HEK293 (cell line): ENCODE data around the gene DOCK8.

Experiments used
- HOXD13 ChIP-seq: sonication (generic); formaldehyde crosslinking; IDR thresholded peaks from 2 replicates; pipeline ENCODE4 v1.8.0; 2022; ENCODE audit warnings: missing genetic modification reagents, borderline replicate concordance
- ZNF157 ChIP-seq: fragments of 450-650 bp; formaldehyde crosslinking; IDR thresholded peaks from 2 replicates; pipeline ENCODE4 v1.5.1; 2016; ENCODE audit warnings: missing biosample characterization, missing genetic modification characterization
- ZNF324 ChIP-seq: fragments of 450-650 bp; formaldehyde crosslinking; IDR thresholded peaks from 2 replicates; pipeline ENCODE4 v1.5.1; 2016; ENCODE audit warnings: missing biosample characterization, missing genetic modification characterization
- ZNF510 ChIP-seq: fragments of 450-650 bp; formaldehyde crosslinking; IDR thresholded peaks from 2 replicates; pipeline ENCODE4 v1.5.1; 2018; ENCODE audit warnings: mild to moderate bottlenecking, missing genetic modification characterization, missing biosample characterization; ENCODE audit not compliant: insufficient replicate concordance
- ZNF548 ChIP-seq: fragments of 450-650 bp; formaldehyde crosslinking; IDR thresholded peaks from 2 replicates; pipeline ENCODE4 v1.5.1; 2016; ENCODE audit warnings: missing biosample characterization, missing genetic modification characterization
- TF ChIP-seq, protein P1 (sequence below): fragments of 450-650 bp; formaldehyde crosslinking; optimal IDR thresholded peaks from 2 replicates; pipeline ENCODE3; 2016; ENCODE audit warnings: missing biosample characterization, mild to moderate bottlenecking, missing genetic modification characterization
- TF ChIP-seq, protein P2 (sequence below): fragments of 450-650 bp; formaldehyde crosslinking; IDR thresholded peaks from 2 replicates; pipeline ENCODE4 v1.5.1; 2016; ENCODE audit warnings: missing biosample characterization, missing genetic modification characterization
- TF ChIP-seq, protein P3 (sequence below): fragments of 450-650 bp; formaldehyde crosslinking; IDR thresholded peaks from 2 replicates; pipeline ENCODE4 v1.5.1; 2016; ENCODE audit warnings: missing biosample characterization, missing genetic modification characterization, borderline replicate concordance
- TF ChIP-seq, protein P4 (sequence below): fragments of 450-650 bp; formaldehyde crosslinking; IDR thresholded peaks from 2 replicates; pipeline ENCODE4 v1.5.1; 2016; ENCODE audit warnings: missing biosample characterization, missing genetic modification characterization, low read depth
- TF ChIP-seq, protein P5 (sequence below): sonication (generic); formaldehyde crosslinking; IDR thresholded peaks from 2 replicates; pipeline ENCODE4 v1.8.1; 2022; ENCODE audit warnings: mild to moderate bottlenecking, moderate library complexity, missing genetic modification reagents
- TF ChIP-seq, protein P6 (sequence below): fragments of 450-650 bp; formaldehyde crosslinking; IDR thresholded peaks from 2 replicates; pipeline ENCODE4 v1.5.1; 2016; ENCODE audit warnings: missing biosample characterization, missing genetic modification characterization
- TF ChIP-seq, protein P7 (sequence below): fragments of 450-650 bp; formaldehyde crosslinking; IDR thresholded peaks from 2 replicates; pipeline ENCODE4 v1.5.1; 2016; ENCODE audit warnings: missing biosample characterization, missing genetic modification characterization

DNA sequence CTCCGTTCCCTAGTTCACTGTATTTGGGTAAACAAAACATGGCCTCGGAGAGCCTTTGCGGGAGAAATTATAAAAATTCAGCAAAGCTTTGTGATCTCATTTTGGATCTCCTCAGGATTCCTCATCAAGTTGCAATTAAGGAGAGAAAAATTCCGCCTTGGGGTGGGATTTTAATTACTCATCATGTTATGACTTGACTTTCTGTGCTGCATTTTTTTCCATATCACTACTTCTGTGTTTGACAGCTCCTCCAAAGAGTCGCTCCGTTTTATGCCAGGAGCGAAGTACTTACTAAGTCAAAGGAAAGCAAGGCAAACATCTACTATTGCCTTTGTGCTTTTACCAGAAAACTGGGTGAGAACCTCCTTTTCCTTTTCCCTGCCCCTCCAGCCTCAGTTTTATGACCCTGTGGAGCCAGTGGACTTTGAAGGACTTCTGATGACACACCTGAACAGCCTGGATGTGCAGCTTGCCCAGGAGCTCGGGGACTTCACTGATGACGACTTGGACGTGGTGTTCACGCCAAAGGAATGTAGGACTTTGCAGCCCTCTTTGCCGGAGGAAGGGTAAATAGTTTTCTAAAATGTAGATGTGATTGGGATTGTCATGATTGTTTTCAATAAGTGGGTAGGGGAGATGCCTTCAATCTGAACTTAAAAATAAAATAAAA, 71.5 kb downstream of the DOCK8 start:
- TF ChIP-seq, protein P1, sequence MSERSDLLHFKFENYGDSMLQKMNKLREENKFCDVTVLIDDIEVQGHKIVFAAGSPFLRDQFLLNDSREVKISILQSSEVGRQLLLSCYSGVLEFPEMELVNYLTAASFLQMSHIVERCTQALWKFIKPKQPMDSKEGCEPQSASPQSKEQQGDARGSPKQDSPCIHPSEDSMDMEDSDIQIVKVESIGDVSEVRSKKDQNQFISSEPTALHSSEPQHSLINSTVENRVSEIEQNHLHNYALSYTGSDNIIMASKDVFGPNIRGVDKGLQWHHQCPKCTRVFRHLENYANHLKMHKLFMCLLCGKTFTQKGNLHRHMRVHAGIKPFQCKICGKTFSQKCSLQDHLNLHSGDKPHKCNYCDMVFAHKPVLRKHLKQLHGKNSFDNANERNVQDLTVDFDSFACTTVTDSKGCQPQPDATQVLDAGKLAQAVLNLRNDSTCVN (tag by site-specific recombination) = no peak
- TF ChIP-seq HOXD13 (CRISPR knock-in tag) = no peak
- TF ChIP-seq, protein P2, sequence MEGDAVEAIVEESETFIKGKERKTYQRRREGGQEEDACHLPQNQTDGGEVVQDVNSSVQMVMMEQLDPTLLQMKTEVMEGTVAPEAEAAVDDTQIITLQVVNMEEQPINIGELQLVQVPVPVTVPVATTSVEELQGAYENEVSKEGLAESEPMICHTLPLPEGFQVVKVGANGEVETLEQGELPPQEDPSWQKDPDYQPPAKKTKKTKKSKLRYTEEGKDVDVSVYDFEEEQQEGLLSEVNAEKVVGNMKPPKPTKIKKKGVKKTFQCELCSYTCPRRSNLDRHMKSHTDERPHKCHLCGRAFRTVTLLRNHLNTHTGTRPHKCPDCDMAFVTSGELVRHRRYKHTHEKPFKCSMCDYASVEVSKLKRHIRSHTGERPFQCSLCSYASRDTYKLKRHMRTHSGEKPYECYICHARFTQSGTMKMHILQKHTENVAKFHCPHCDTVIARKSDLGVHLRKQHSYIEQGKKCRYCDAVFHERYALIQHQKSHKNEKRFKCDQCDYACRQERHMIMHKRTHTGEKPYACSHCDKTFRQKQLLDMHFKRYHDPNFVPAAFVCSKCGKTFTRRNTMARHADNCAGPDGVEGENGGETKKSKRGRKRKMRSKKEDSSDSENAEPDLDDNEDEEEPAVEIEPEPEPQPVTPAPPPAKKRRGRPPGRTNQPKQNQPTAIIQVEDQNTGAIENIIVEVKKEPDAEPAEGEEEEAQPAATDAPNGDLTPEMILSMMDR (tag by site-specific recombination) = no peak
- no peak for TF ChIP-seq ZNF510 (tag by site-specific recombination)
- TF ChIP-seq, protein P3, sequence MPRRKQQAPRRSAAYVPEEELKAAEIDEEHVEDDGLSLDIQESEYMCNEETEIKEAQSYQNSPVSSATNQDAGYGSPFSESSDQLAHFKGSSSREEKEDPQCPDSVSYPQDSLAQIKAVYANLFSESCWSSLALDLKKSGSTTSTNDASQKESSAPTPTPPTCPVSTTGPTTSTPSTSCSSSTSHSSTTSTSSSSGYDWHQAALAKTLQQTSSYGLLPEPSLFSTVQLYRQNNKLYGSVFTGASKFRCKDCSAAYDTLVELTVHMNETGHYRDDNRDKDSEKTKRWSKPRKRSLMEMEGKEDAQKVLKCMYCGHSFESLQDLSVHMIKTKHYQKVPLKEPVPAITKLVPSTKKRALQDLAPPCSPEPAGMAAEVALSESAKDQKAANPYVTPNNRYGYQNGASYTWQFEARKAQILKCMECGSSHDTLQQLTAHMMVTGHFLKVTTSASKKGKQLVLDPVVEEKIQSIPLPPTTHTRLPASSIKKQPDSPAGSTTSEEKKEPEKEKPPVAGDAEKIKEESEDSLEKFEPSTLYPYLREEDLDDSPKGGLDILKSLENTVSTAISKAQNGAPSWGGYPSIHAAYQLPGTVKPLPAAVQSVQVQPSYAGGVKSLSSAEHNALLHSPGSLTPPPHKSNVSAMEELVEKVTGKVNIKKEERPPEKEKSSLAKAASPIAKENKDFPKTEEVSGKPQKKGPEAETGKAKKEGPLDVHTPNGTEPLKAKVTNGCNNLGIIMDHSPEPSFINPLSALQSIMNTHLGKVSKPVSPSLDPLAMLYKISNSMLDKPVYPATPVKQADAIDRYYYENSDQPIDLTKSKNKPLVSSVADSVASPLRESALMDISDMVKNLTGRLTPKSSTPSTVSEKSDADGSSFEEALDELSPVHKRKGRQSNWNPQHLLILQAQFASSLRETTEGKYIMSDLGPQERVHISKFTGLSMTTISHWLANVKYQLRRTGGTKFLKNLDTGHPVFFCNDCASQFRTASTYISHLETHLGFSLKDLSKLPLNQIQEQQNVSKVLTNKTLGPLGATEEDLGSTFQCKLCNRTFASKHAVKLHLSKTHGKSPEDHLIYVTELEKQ = no peak
- no peak for TF ChIP-seq ZNF324 (tag by site-specific recombination)
- TF ChIP-seq, protein P4, sequence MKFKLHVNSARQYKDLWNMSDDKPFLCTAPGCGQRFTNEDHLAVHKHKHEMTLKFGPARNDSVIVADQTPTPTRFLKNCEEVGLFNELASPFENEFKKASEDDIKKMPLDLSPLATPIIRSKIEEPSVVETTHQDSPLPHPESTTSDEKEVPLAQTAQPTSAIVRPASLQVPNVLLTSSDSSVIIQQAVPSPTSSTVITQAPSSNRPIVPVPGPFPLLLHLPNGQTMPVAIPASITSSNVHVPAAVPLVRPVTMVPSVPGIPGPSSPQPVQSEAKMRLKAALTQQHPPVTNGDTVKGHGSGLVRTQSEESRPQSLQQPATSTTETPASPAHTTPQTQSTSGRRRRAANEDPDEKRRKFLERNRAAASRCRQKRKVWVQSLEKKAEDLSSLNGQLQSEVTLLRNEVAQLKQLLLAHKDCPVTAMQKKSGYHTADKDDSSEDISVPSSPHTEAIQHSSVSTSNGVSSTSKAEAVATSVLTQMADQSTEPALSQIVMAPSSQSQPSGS (tag by site-specific recombination) = no peak
- TF ChIP-seq, protein P5, sequence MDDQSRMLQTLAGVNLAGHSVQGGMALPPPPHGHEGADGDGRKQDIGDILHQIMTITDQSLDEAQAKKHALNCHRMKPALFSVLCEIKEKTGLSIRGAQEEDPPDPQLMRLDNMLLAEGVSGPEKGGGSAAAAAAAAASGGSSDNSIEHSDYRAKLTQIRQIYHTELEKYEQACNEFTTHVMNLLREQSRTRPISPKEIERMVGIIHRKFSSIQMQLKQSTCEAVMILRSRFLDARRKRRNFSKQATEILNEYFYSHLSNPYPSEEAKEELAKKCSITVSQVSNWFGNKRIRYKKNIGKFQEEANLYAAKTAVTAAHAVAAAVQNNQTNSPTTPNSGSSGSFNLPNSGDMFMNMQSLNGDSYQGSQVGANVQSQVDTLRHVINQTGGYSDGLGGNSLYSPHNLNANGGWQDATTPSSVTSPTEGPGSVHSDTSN = no peak
- TF ChIP-seq ZNF157 (tag by site-specific recombination) = no peak
- TF ChIP-seq, protein P6, sequence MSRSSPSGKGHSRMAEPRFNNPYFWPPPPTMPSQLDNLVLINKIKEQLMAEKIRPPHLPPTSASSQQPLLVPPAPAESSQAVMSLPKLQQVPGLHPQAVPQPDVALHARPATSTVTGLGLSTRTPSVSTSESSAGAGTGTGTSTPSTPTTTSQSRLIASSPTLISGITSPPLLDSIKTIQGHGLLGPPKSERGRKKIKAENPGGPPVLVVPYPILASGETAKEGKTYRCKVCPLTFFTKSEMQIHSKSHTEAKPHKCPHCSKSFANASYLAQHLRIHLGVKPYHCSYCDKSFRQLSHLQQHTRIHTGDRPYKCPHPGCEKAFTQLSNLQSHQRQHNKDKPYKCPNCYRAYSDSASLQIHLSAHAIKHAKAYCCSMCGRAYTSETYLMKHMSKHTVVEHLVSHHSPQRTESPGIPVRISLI (tag by site-specific recombination) = no peak
- TF ChIP-seq, protein P7, sequence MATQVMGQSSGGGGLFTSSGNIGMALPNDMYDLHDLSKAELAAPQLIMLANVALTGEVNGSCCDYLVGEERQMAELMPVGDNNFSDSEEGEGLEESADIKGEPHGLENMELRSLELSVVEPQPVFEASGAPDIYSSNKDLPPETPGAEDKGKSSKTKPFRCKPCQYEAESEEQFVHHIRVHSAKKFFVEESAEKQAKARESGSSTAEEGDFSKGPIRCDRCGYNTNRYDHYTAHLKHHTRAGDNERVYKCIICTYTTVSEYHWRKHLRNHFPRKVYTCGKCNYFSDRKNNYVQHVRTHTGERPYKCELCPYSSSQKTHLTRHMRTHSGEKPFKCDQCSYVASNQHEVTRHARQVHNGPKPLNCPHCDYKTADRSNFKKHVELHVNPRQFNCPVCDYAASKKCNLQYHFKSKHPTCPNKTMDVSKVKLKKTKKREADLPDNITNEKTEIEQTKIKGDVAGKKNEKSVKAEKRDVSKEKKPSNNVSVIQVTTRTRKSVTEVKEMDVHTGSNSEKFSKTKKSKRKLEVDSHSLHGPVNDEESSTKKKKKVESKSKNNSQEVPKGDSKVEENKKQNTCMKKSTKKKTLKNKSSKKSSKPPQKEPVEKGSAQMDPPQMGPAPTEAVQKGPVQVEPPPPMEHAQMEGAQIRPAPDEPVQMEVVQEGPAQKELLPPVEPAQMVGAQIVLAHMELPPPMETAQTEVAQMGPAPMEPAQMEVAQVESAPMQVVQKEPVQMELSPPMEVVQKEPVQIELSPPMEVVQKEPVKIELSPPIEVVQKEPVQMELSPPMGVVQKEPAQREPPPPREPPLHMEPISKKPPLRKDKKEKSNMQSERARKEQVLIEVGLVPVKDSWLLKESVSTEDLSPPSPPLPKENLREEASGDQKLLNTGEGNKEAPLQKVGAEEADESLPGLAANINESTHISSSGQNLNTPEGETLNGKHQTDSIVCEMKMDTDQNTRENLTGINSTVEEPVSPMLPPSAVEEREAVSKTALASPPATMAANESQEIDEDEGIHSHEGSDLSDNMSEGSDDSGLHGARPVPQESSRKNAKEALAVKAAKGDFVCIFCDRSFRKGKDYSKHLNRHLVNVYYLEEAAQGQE (tag by site-specific recombination) = no peak
- no peak for TF ChIP-seq ZNF548 (tag by site-specific recombination)
